IMR-90 (cell line): ENCODE measurements around the gene QTRT2. TPM values are rescaled to one million over a fixed set of nuclear protein-coding genes. Genes with fewer than 3 reads are reported as not detected.
A peak's percentile ranks its signal among the peaks of the same experiment; 100 is the strongest.

Source experiments
- ATAC-seq: fragments of 200-7000 bp; cut with Tn5 transposase; 2 replicates; pipeline ENCODE4 v1.9.1; 2020; ENCODE audit warnings: low read depth, mild to moderate bottlenecking, moderate library complexity
- BruUV-seq: library from RNA; stranded (reverse); fragments of 400-500 nt; replicated peaks from 2 replicates; lab custom pipeline; 2021; lab: Mats Ljungman, UMichigan
- CTCF ChIA-PET: fragments of 300-600 bp; formaldehyde crosslinking; extraction: SDS; loops from one replicate; lab custom pipeline; 2021; ENCODE audit warnings: antibody characterized with exemption; lab: Yijun Ruan, JAX
- POLR2A ChIA-PET: fragments of 300-600 bp; sonication (Branson Sonifier 250); formaldehyde crosslinking; loops from one replicate; lab custom pipeline; 2022; ENCODE audit warnings: antibody characterized with exemption; ENCODE audit not compliant: unreplicated experiment; lab: Charles Lee
- DNase-seq: peaks from one replicate; pipeline ENCODE4 v3.0.0; 2013
- H2AFZ ChIP-seq: replicated peaks from 2 replicates; pipeline ENCODE3; 2013; ENCODE audit warnings: low read length, mild to moderate bottlenecking; ENCODE audit not compliant: poor library complexity
- H2AK5ac ChIP-seq: 2 replicates; pipeline ENCODE4 v1.6.1; 2013; ENCODE audit warnings: low read depth, low read length, inconsistent platforms
- H2AK9ac ChIP-seq: replicated peaks from 2 replicates; pipeline ENCODE3; 2013; ENCODE audit warnings: mild to moderate bottlenecking, low read depth, low read length, moderate library complexity; ENCODE audit not compliant: poor library complexity
- H2BK120ac ChIP-seq: 2 replicates; pipeline ENCODE4 v1.6.1; 2013; ENCODE audit warnings: low read depth, low read length, inconsistent platforms
- H2BK15ac ChIP-seq: 3 replicates; pipeline ENCODE4 v1.6.1; 2013; ENCODE audit warnings: low read depth, low read length, inconsistent platforms
- H2BK20ac ChIP-seq: 2 replicates; pipeline ENCODE4 v1.6.1; 2013; ENCODE audit warnings: low read depth, mild to moderate bottlenecking, inconsistent platforms, low read length, moderate library complexity
- H2BK5ac ChIP-seq: 2 replicates; pipeline ENCODE4 v1.6.1; 2013; ENCODE audit warnings: mild to moderate bottlenecking, low read depth, low read length, inconsistent platforms; ENCODE audit not compliant: poor library complexity, severe bottlenecking
- H3K14ac ChIP-seq: replicated peaks from 2 replicates; pipeline ENCODE4 v1.6.1; 2013; ENCODE audit warnings: low read depth, low read length, inconsistent platforms
- H3K18ac ChIP-seq: 2 replicates; pipeline ENCODE4 v1.6.1; 2013; ENCODE audit warnings: low read depth, low read length, control low read depth
- H3K23ac ChIP-seq: 2 replicates; pipeline ENCODE4 v1.6.1; 2013; ENCODE audit warnings: low read depth, low read length, inconsistent platforms
- H3K27ac ChIP-seq: 2 replicates; pipeline ENCODE4 v1.5.1; 2013; ENCODE audit warnings: mild to moderate bottlenecking, control low read depth, low read length; ENCODE audit not compliant: insufficient read depth
- H3K27me3 ChIP-seq: 2 replicates; pipeline ENCODE4 v1.6.1; 2013; ENCODE audit warnings: low read length; ENCODE audit not compliant: control insufficient read depth, insufficient read depth
- H3K36me3 ChIP-seq: 2 replicates; pipeline ENCODE4 v1.6.1; 2013; ENCODE audit warnings: low read length, mixed read lengths; ENCODE audit not compliant: control insufficient read depth, insufficient read depth
- H3K4ac ChIP-seq: 2 replicates; pipeline ENCODE4 v1.6.1; 2013; ENCODE audit warnings: low read depth, low read length, inconsistent platforms
- H3K4me1 ChIP-seq: 2 replicates; pipeline ENCODE4 v1.6.1; 2013; ENCODE audit warnings: low read length, mixed read lengths; ENCODE audit not compliant: control insufficient read depth, insufficient read depth
- H3K4me2 ChIP-seq: 2 replicates; pipeline ENCODE4 v1.6.1; 2013; ENCODE audit warnings: low read depth, mild to moderate bottlenecking, control low read depth, low read length, moderate library complexity
- H3K4me3 ChIP-seq: 2 replicates; pipeline ENCODE4 v1.5.1; 2013; ENCODE audit warnings: low read depth, mild to moderate bottlenecking, control low read depth, low read length, moderate library complexity; ENCODE audit not compliant: insufficient read depth
- H3K56ac ChIP-seq: 2 replicates; pipeline ENCODE4 v1.6.1; 2013; ENCODE audit warnings: low read length, inconsistent platforms; ENCODE audit not compliant: insufficient read depth; ENCODE audit errors: extremely low read depth
- H3K79me1 ChIP-seq, 2 experiments: 2 replicates each; pipeline ENCODE4 v1.6.1; 2013; ENCODE audit warnings: low read length in 2 of 2, inconsistent platforms in 1 of 2, low read depth in 1 of 2
- H3K9ac ChIP-seq: 2 replicates; pipeline ENCODE4 v1.6.1; 2013; ENCODE audit warnings: low read depth, low read length, control low read depth
- H3K9me1 ChIP-seq: 2 replicates; pipeline ENCODE4 v1.6.1; 2013; ENCODE audit warnings: low read length, inconsistent platforms; ENCODE audit not compliant: insufficient read depth
- H3K9me3 ChIP-seq: 2 replicates; pipeline ENCODE4 v1.6.1; 2013; ENCODE audit warnings: low read length; ENCODE audit not compliant: control insufficient read depth, insufficient read depth
- H4K20me1 ChIP-seq: 2 replicates; pipeline ENCODE4 v1.6.1; 2013; ENCODE audit warnings: low read length, inconsistent platforms; ENCODE audit not compliant: insufficient read depth
- H4K5ac ChIP-seq: 2 replicates; pipeline ENCODE4 v1.6.1; 2013; ENCODE audit warnings: mild to moderate bottlenecking, low read depth, low read length, control low read depth
- H4K8ac ChIP-seq, 2 experiments: 2 replicates each; pipeline ENCODE4 v1.6.1; 2013; ENCODE audit warnings: low read depth in 2 of 2, low read length in 2 of 2, control low read depth in 1 of 2, inconsistent platforms in 1 of 2
- H4K91ac ChIP-seq: 2 replicates; pipeline ENCODE4 v1.6.1; 2013; ENCODE audit warnings: low read depth, low read length, inconsistent platforms; ENCODE audit not compliant: insufficient read depth
- BHLHE40 ChIP-seq: fragments of 150-350 bp; IDR thresholded peaks from 2 replicates; pipeline ENCODE4 v1.6.1; 2016; ENCODE audit warnings: mild to moderate bottlenecking, low read depth, low read length
- MAZ ChIP-seq: IDR thresholded peaks from 2 replicates; pipeline ENCODE4 v1.6.1; 2012; ENCODE audit warnings: low read depth, mild to moderate bottlenecking, low read length, improper control_type of control experiment, moderate library complexity, borderline replicate concordance
- NFE2L2 ChIP-seq: fragments of 150-350 bp; IDR thresholded peaks from 2 replicates; pipeline ENCODE4 v1.6.1; 2016; ENCODE audit warnings: low read depth, mild to moderate bottlenecking, low read length
- RCOR1 ChIP-seq: IDR thresholded peaks from 2 replicates; pipeline ENCODE4 v1.6.1; 2012; ENCODE audit warnings: mild to moderate bottlenecking, low read length, improper control_type of control experiment; ENCODE audit not compliant: insufficient replicate concordance
- RFX5 ChIP-seq: IDR thresholded peaks from 2 replicates; pipeline ENCODE4 v1.8.0; 2012; ENCODE audit warnings: low read depth, mild to moderate bottlenecking, low read length, moderate library complexity
- dilution Hi-C: fragments of 300-500 bp; cut with HindIII; formaldehyde crosslinking; loops from one replicate; pipeline ENCODE4 v1.14.3; 2018; ENCODE audit warnings: low sequenced_read_pairs; ENCODE audit not compliant: unreplicated experiment
- in situ Hi-C: fragments of 300-500 bp; cut with MboI; formaldehyde crosslinking; loops from 3 replicates; pipeline ENCODE4 v1.14.3; 2019; ENCODE audit warnings: low sequenced_read_pairs, inconsistent platforms, mixed read lengths
- intact Hi-C: fragments of 100-400 bp; cut with micrococcal nuclease; formaldehyde crosslinking; loops from 2 replicates; pipeline ENCODE4 v1.10.0; 2022
- polyA plus RNA-seq, 3 experiments: library from polyadenylated mRNA; depleted of rRNA; stranded (reverse); fragments of >200 nt; gene quantifications; 2 replicates each; pipeline ENCODE4 v1.2.3, GENCODE V29; 2012; ENCODE audit warnings: low replicate concordance in 1 of 3
- total RNA-seq: library from RNA; depleted of rRNA; stranded (reverse); fragments of >200 nt; gene quantifications from 2 replicates; pipeline ENCODE4 v1.2.3, GENCODE V29; 2012
- TF ChIP-seq, protein P1 (sequence below): fragments of 150-350 bp; IDR thresholded peaks from 2 replicates; pipeline ENCODE4 v1.6.1; 2017; ENCODE audit warnings: mild to moderate bottlenecking, antibody characterized with exemption, low read length, low read depth

Gene QTRT2
- total and polyA plus RNA-seq, 2 of the 4 experiments (the other 2 are of a cell fraction), result 7.3 to 15.6 TPM

DNA sequence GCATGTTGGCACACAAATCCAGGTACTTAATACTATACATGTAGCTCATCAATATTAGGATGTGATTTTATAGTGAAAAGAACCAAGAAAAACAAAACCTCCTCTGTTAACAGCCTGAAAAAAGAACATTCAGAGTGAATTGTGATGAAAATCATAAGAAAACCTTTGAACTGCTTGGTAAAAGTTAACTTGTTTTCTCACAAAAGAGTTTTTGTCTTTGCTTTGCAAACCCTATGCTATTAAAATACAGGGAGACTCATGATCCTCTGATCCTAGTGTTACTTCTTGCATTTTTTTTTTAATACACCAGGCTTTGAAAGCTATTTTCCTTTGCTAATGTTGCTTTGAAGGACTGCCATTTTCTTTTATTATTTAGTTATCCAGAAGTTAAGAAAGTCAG is 23.7 kb downstream of the QTRT2 start:
- H3K4me3 ChIP-seq, result peak overlapping the region; percentile 26; the same call in 1 of the 2 replicates
- H3K4me1 ChIP-seq, result peaks cover 6% of the 10 kb centered on the region
- H2BK20ac ChIP-seq, result peak overlapping the region; percentile 81
- H3K23ac ChIP-seq, result peak overlapping the region; percentile 57; the same call in 1 of the 2 replicates
- H2AK5ac ChIP-seq, result peak overlapping the region; percentile 88; the same call in 1 of the 2 replicates
- H2BK5ac ChIP-seq, result peak overlapping the region; percentile 85
- H2BK15ac ChIP-seq, result 0 out of 3 replicates have a peak overlapping the region, but pooled peaks have one; percentile 42
- CTCF ChIA-PET, result no interaction called here
- H4K91ac ChIP-seq, result peak overlapping the region; percentile 69
- TF ChIP-seq MAZ (no peak), RFX5 (no peak), BHLHE40 (no peak), RCOR1 (no peak), NFE2L2 (no peak)
- TF ChIP-seq, protein P1, sequence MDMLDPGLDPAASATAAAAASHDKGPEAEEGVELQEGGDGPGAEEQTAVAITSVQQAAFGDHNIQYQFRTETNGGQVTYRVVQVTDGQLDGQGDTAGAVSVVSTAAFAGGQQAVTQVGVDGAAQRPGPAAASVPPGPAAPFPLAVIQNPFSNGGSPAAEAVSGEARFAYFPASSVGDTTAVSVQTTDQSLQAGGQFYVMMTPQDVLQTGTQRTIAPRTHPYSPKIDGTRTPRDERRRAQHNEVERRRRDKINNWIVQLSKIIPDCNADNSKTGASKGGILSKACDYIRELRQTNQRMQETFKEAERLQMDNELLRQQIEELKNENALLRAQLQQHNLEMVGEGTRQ, result no peak
- H3K9me3 ChIP-seq, result no peaks in the 10 kb centered on the region
- H3K9me1 ChIP-seq, result 0 out of 2 replicates have a peak, but pooled peaks cover 4% of the 10 kb centered on the region
- no peak overlapping the region for H2AFZ ChIP-seq
- no peak overlapping the region for H2AK9ac ChIP-seq
- H3K4me2 ChIP-seq, result peak overlapping the region; percentile 76
- POLR2A ChIA-PET, result no interaction called here
- peak overlapping the region; percentile 55; the same call in 1 of the 2 replicates for H3K18ac ChIP-seq
- H3K4ac ChIP-seq, result peak overlapping the region; percentile 80
- H3K56ac ChIP-seq, result peak overlapping the region; percentile 87; the same call in 1 of the 2 replicates
- H2BK120ac ChIP-seq, result peak overlapping the region; percentile 86
- intact Hi-C loops, result no loop called here
- no peak for DNase-seq
- peak overlapping the region; percentile 96; the same call in 1 of the 2 replicates for H3K27ac ChIP-seq
- H3K9ac ChIP-seq, result peak overlapping the region; percentile 87
- H3K36me3 ChIP-seq, result peaks cover 12% of the 10 kb centered on the region
- BruUV-seq, result no TSS peak
- in situ Hi-C loops, result no loop called here
- dilution Hi-C loops, result no loop called here
- no peaks in the 10 kb centered on the region for H4K20me1 ChIP-seq
- no peaks in the 10 kb centered on the region for H3K79me1 ChIP-seq
- peak overlapping the region; percentile 67 for H3K14ac ChIP-seq
- H4K8ac ChIP-seq, result peak overlapping the region in 1 of 2 experiments; percentile 79; a peak in 1 of 4 replicates
- peak overlapping the region; percentile 22; the same call in 1 of the 2 replicates for H4K5ac ChIP-seq
- ATAC-seq, result no peak
- H3K27me3 ChIP-seq, result no peaks in the 10 kb centered on the region
